Activated T-cell treated with anti-CD3 and anti-CD28 coated beads, Interleukin-2, amount 50 U/mL, for 1 hour (primary cell): Measurements from ENCODE around the gene B3GNT7.
"Not testable (repeated sequence)": the region's sequence is repeated elsewhere in the genome, so short reads cannot be mapped to it uniquely, and the experiment has no call there.

ENCODE experiments used
- DNase-seq: peaks from one replicate; pipeline ENCODE4 v3.0.0-alpha.2; 2020

The B3GNT7 gene

GRCh38 chr2:231404183-231404578, 8.7 kb downstream of the B3GNT7 start:
- not testable (repeated sequence) for DNase-seq

- DNase-seq: not testable (repeated sequence)
Measured at GRCh38 chr2:231405601-231406367, 10.3 kb downstream of the B3GNT7 start.

- DNase-seq: not testable (repeated sequence)
Measured at GRCh38 chr2:231407686-231408085, 12.2 kb downstream of the B3GNT7 start.

GRCh38 chr2:231408304-231408703, 12.8 kb downstream of the B3GNT7 start:
- DNase-seq: not testable (repeated sequence)

- DNase-seq: no peak
Measured at GRCh38 chr2:231409776-231410175, 14.3 kb downstream of the B3GNT7 start.

- DNase-seq: no peak
Measured at GRCh38 chr2:231410293-231411004, 14.9 kb downstream of the B3GNT7 start.

- DNase-seq: no peak
Measured at GRCh38 chr2:231411237-231411636, 15.7 kb downstream of the B3GNT7 start.

GRCh38 chr2:231411831-231412617, 16.5 kb downstream of the B3GNT7 start:
- DNase-seq: peak; percentile 77

GRCh38 chr2:231412618-231412963, 17.1 kb downstream of the B3GNT7 start:
- DNase-seq: no peak

- DNase-seq: no peak
Measured at GRCh38 chr2:231413456-231413855, 17.9 kb downstream of the B3GNT7 start.

GRCh38 chr2:231413921-231414476, 18.5 kb downstream of the B3GNT7 start:
- no peak for DNase-seq

GRCh38 chr2:231415029-231415428, 19.5 kb downstream of the B3GNT7 start:
- no peak for DNase-seq

- no peak for DNase-seq
Measured at GRCh38 chr2:231418820-231419640, 23.5 kb downstream of the B3GNT7 start.

- DNase-seq: no peak
Measured at GRCh38 chr2:231421051-231421580, 25.6 kb downstream of the B3GNT7 start.

- no peak for DNase-seq
Measured at GRCh38 chr2:231422056-231422455, 26.5 kb downstream of the B3GNT7 start.

- DNase-seq: no peak
Measured at GRCh38 chr2:231423176-231423575, 27.7 kb downstream of the B3GNT7 start.

GRCh38 chr2:231425291-231425810, 29.8 kb downstream of the B3GNT7 start:
- no peak for DNase-seq

GRCh38 chr2:231425811-231426703, 30.5 kb downstream of the B3GNT7 start:
- peak; percentile 71 for DNase-seq

- DNase-seq: no peak
Measured at GRCh38 chr2:231427116-231427515, 31.6 kb downstream of the B3GNT7 start.

GRCh38 chr2:231429152-231429551, 33.6 kb downstream of the B3GNT7 start:
- DNase-seq: no peak

GRCh38 chr2:231429901-231430300, 34.4 kb downstream of the B3GNT7 start:
- DNase-seq: no peak
